ENCODE data around the gene HECW1.

GRCh38 chr7:43192806-43193460 is 80.5 kb downstream of the HECW1 start:
- TF ChIP-seq TOX (CRISPR knock-in tag; IDR thresholded peaks at IDR 0.05; ENCODE audit: borderline replicate concordance) (no peak), CSDC2 (CRISPR knock-in tag; IDR thresholded peaks at IDR 0.05) (no peak), ZFP30 (CRISPR knock-in tag; IDR thresholded peaks at IDR 0.05) (no peak), GLIS3 (CRISPR knock-in tag; IDR thresholded peaks at IDR 0.05) (no peak), OSR1 (CRISPR knock-in tag; IDR thresholded peaks at IDR 0.05) (no peak), ISL1 (CRISPR knock-in tag; IDR thresholded peaks at IDR 0.05) (no peak), ZFP3 (CRISPR knock-in tag; IDR thresholded peaks at IDR 0.05) (no peak)
- TF ChIP-seq, protein P1, sequence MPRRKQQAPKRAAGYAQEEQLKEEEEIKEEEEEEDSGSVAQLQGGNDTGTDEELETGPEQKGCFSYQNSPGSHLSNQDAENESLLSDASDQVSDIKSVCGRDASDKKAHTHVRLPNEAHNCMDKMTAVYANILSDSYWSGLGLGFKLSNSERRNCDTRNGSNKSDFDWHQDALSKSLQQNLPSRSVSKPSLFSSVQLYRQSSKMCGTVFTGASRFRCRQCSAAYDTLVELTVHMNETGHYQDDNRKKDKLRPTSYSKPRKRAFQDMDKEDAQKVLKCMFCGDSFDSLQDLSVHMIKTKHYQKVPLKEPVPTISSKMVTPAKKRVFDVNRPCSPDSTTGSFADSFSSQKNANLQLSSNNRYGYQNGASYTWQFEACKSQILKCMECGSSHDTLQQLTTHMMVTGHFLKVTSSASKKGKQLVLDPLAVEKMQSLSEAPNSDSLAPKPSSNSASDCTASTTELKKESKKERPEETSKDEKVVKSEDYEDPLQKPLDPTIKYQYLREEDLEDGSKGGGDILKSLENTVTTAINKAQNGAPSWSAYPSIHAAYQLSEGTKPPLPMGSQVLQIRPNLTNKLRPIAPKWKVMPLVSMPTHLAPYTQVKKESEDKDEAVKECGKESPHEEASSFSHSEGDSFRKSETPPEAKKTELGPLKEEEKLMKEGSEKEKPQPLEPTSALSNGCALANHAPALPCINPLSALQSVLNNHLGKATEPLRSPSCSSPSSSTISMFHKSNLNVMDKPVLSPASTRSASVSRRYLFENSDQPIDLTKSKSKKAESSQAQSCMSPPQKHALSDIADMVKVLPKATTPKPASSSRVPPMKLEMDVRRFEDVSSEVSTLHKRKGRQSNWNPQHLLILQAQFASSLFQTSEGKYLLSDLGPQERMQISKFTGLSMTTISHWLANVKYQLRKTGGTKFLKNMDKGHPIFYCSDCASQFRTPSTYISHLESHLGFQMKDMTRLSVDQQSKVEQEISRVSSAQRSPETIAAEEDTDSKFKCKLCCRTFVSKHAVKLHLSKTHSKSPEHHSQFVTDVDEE (CRISPR knock-in tag; IDR thresholded peaks at IDR 0.05), result no peak
- TF ChIP-seq, protein P2, sequence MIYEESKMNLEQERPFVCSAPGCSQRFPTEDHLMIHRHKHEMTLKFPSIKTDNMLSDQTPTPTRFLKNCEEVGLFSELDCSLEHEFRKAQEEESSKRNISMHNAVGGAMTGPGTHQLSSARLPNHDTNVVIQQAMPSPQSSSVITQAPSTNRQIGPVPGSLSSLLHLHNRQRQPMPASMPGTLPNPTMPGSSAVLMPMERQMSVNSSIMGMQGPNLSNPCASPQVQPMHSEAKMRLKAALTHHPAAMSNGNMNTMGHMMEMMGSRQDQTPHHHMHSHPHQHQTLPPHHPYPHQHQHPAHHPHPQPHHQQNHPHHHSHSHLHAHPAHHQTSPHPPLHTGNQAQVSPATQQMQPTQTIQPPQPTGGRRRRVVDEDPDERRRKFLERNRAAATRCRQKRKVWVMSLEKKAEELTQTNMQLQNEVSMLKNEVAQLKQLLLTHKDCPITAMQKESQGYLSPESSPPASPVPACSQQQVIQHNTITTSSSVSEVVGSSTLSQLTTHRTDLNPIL (CRISPR knock-in tag; IDR thresholded peaks at IDR 0.05; ENCODE audit: low read depth), result no peak

All from SK-N-SH treated with all-trans-retinoic acid at 6 μM for 48 hours (cell line).